ENCODE measurements around the gene SVOPL. TPM values are rescaled to one million over a fixed set of nuclear protein-coding genes. Genes with fewer than 3 reads are reported as not detected.

The SVOPL gene
- total RNA-seq, 1 experiment from 2014 or later: not detected

- ChIA-PET POLR2A (no interaction called here), CTCF (no interaction called here)
- Histone ChIP-seq H3K27me3 (ENCODE audit: control insufficient read depth, insufficient read depth, low read length) (no peaks in the 10 kb centered on the region), H3K4me1 (ENCODE audit: control insufficient read depth, insufficient read depth, low read length) (no peaks in the 10 kb centered on the region), H3K27ac (ENCODE audit: low read length) (no peak overlapping the region), H3K9me3 (ENCODE audit: control insufficient read depth, insufficient read depth, low read depth, low read length) (no peaks in the 10 kb centered on the region), H3K36me3 (ENCODE audit: control insufficient read depth, insufficient read depth, low read length) (no peaks in the 10 kb centered on the region), H3K4me3 (ENCODE audit: low read depth in 2 of 2, low read length in 2 of 2) (no peak overlapping the region)
- intact Hi-C loops (cut with micrococcal nuclease; ENCODE audit: unreplicated experiment) (no loop called here), in situ Hi-C loops (cut with HindIII; ENCODE audit: low pct_unique_long_range_greater_than_20kb, low sequenced_read_pairs) (no loop called here)
- no TSS peak for BruUV-seq (replicated peaks)
- ATAC-seq (no peak), DNase-seq (ENCODE audit: low read depth, low spot score) (no peak)
- TF ChIP-seq, protein P1, sequence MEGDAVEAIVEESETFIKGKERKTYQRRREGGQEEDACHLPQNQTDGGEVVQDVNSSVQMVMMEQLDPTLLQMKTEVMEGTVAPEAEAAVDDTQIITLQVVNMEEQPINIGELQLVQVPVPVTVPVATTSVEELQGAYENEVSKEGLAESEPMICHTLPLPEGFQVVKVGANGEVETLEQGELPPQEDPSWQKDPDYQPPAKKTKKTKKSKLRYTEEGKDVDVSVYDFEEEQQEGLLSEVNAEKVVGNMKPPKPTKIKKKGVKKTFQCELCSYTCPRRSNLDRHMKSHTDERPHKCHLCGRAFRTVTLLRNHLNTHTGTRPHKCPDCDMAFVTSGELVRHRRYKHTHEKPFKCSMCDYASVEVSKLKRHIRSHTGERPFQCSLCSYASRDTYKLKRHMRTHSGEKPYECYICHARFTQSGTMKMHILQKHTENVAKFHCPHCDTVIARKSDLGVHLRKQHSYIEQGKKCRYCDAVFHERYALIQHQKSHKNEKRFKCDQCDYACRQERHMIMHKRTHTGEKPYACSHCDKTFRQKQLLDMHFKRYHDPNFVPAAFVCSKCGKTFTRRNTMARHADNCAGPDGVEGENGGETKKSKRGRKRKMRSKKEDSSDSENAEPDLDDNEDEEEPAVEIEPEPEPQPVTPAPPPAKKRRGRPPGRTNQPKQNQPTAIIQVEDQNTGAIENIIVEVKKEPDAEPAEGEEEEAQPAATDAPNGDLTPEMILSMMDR (IDR thresholded peaks at IDR 0.05): no peak
- TF ChIP-seq POLR2AphosphoS5 (IDR thresholded peaks at IDR 0.05; ENCODE audit: low read depth, low read length) (no peak), TCF7L2 (IDR thresholded peaks at IDR 0.05; ENCODE audit: low read depth, low read length) (no peak), SIN3A (IDR thresholded peaks at IDR 0.05; ENCODE audit: borderline replicate concordance, insufficient read depth, low read depth, low read length) (no peak)
- TF ChIP-seq, protein P2, sequence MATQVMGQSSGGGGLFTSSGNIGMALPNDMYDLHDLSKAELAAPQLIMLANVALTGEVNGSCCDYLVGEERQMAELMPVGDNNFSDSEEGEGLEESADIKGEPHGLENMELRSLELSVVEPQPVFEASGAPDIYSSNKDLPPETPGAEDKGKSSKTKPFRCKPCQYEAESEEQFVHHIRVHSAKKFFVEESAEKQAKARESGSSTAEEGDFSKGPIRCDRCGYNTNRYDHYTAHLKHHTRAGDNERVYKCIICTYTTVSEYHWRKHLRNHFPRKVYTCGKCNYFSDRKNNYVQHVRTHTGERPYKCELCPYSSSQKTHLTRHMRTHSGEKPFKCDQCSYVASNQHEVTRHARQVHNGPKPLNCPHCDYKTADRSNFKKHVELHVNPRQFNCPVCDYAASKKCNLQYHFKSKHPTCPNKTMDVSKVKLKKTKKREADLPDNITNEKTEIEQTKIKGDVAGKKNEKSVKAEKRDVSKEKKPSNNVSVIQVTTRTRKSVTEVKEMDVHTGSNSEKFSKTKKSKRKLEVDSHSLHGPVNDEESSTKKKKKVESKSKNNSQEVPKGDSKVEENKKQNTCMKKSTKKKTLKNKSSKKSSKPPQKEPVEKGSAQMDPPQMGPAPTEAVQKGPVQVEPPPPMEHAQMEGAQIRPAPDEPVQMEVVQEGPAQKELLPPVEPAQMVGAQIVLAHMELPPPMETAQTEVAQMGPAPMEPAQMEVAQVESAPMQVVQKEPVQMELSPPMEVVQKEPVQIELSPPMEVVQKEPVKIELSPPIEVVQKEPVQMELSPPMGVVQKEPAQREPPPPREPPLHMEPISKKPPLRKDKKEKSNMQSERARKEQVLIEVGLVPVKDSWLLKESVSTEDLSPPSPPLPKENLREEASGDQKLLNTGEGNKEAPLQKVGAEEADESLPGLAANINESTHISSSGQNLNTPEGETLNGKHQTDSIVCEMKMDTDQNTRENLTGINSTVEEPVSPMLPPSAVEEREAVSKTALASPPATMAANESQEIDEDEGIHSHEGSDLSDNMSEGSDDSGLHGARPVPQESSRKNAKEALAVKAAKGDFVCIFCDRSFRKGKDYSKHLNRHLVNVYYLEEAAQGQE (IDR thresholded peaks at IDR 0.05; ENCODE audit: insufficient read depth in 1 of 2, low read depth in 2 of 2, low read length in 1 of 2): no peak
These were observed 98.7 kb downstream of the SVOPL start for GRCh38 chr7:138602451-138602850.

DNA sequence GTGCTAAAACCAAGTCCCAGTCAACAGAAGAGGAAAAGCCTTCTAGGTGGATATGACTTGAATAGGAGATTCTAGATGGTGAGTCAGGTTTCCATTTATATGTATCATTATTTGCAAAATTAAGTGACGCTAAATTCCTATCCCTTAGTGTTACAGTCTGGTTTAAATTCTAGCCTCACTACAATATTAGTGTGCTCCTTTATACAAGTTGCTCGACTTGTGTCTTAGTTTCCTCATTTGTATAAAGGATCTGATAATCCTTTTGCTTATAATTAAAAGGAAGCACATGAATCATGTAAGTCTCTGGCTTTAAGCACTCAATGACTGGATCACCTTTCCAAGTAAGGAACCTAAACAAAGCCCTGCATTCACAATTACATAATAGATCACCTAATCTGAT lies 105.7 kb downstream of the SVOPL start:
- Histone ChIP-seq H3K27me3 (ENCODE audit: control insufficient read depth, insufficient read depth, low read length) (no peaks in the 10 kb centered on the region), H3K36me3 (ENCODE audit: control insufficient read depth, insufficient read depth, low read length) (no peaks in the 10 kb centered on the region), H3K9me3 (ENCODE audit: control insufficient read depth, insufficient read depth, low read depth, low read length) (no peaks in the 10 kb centered on the region), H3K27ac (ENCODE audit: low read length) (no peak overlapping the region), H3K4me3 (ENCODE audit: low read depth in 2 of 2, low read length in 2 of 2) (no peak overlapping the region), H3K4me1 (ENCODE audit: control insufficient read depth, insufficient read depth, low read length) (no peaks in the 10 kb centered on the region)
- intact Hi-C loops (cut with micrococcal nuclease; ENCODE audit: unreplicated experiment): no loop called here
- no TSS peak for BruUV-seq (replicated peaks)
- ChIA-PET CTCF (no interaction called here), POLR2A (no interaction called here)
- TF ChIP-seq POLR2AphosphoS5 (IDR thresholded peaks at IDR 0.05; ENCODE audit: low read depth, low read length): no peak
- TF ChIP-seq TCF7L2 (IDR thresholded peaks at IDR 0.05; ENCODE audit: low read depth, low read length): no peak
- TF ChIP-seq SIN3A (IDR thresholded peaks at IDR 0.05; ENCODE audit: borderline replicate concordance, insufficient read depth, low read depth, low read length): no peak
- TF ChIP-seq, protein P2 (IDR thresholded peaks at IDR 0.05; ENCODE audit: insufficient read depth in 1 of 2, low read depth in 2 of 2, low read length in 1 of 2): no peak
- TF ChIP-seq, protein P1 (IDR thresholded peaks at IDR 0.05): no peak
- in situ Hi-C loops (cut with HindIII; ENCODE audit: low pct_unique_long_range_greater_than_20kb, low sequenced_read_pairs): no loop called here
- DNase-seq (ENCODE audit: low read depth, low spot score) (no peak), ATAC-seq (no peak)
